Nephron progenitor cell (in vitro differentiated cells): ENCODE results near the gene SH3PXD2B.

ENCODE experiments used
- DNase-seq: peaks from one replicate; pipeline ENCODE4 v3.0.0; 2021
- H3K27ac Mint-ChIP-seq: 2 replicates; pipeline ENCODE4 v1.8.0; 2021; ENCODE audit warnings: mild to moderate bottlenecking, moderate library complexity, mixed read lengths
- H3K27me3 Mint-ChIP-seq: 2 replicates; pipeline ENCODE4 v1.8.0; 2021; ENCODE audit warnings: mild to moderate bottlenecking, low read depth, mixed read lengths; ENCODE audit not compliant: poor library complexity
- H3K36me3 Mint-ChIP-seq: 2 replicates; pipeline ENCODE4 v1.8.0; 2021; ENCODE audit warnings: low read depth, mixed read lengths
- H3K4me1 Mint-ChIP-seq: 2 replicates; pipeline ENCODE4 v1.8.0; 2021; ENCODE audit warnings: mixed read lengths
- H3K4me3 Mint-ChIP-seq: 2 replicates; pipeline ENCODE4 v1.8.0; 2021; ENCODE audit warnings: mild to moderate bottlenecking, moderate library complexity, mixed read lengths
- H3K9me3 Mint-ChIP-seq: 2 replicates; pipeline ENCODE4 v1.8.0; 2021; ENCODE audit warnings: mild to moderate bottlenecking, moderate library complexity, mixed read lengths
- CTCF ChIP-seq: fragments of 200-600 bp; sonication (generic); IDR thresholded peaks from 2 replicates; pipeline ENCODE4 v1.5.0; 2021; ENCODE audit warnings: antibody characterized with exemption

The SH3PXD2B gene

GRCh38 chr5:172436078-172436878, 18.0 kb downstream of the SH3PXD2B start:
- TF ChIP-seq CTCF = no peak
- peaks cover 22% of the 10 kb centered on the region for H3K36me3 Mint-ChIP-seq
- H3K27me3 Mint-ChIP-seq = peaks cover 2% of the 10 kb centered on the region
- no peak for DNase-seq
- H3K9me3 Mint-ChIP-seq = no peaks in the 10 kb centered on the region
- H3K4me3 Mint-ChIP-seq = no peak overlapping the region
- peaks cover 5% of the 10 kb centered on the region for H3K4me1 Mint-ChIP-seq
- H3K27ac Mint-ChIP-seq = no peak overlapping the region

- H3K36me3 Mint-ChIP-seq = peaks cover 24% of the 10 kb centered on the region
- H3K4me3 Mint-ChIP-seq = no peak overlapping the region
- no peak for TF ChIP-seq CTCF
- H3K27ac Mint-ChIP-seq = no peak overlapping the region
- peaks cover 2% of the 10 kb centered on the region for H3K27me3 Mint-ChIP-seq
- peaks cover 5% of the 10 kb centered on the region for H3K4me1 Mint-ChIP-seq
- no peaks in the 10 kb centered on the region for H3K9me3 Mint-ChIP-seq
- no peak for DNase-seq
Observed at GRCh38 chr5:172435362-172436077, 18.8 kb downstream of the SH3PXD2B start.

- Mint-ChIP-seq H3K36me3 (peaks cover 20% of the 10 kb centered on the region), H3K9me3 (no peaks in the 10 kb centered on the region), H3K27ac (no peak overlapping the region), H3K27me3 (peaks cover 2% of the 10 kb centered on the region), H3K4me1 (peaks cover 12% of the 10 kb centered on the region), H3K4me3 (no peak overlapping the region)
- no peak for DNase-seq
- no peak for TF ChIP-seq CTCF
Observed at GRCh38 chr5:172434251-172434650, 20.1 kb downstream of the SH3PXD2B start.

- Mint-ChIP-seq H3K9me3 (no peaks in the 10 kb centered on the region), H3K27me3 (peaks cover 2% of the 10 kb centered on the region), H3K4me3 (no peak overlapping the region), H3K4me1 (peaks cover 18% of the 10 kb centered on the region), H3K27ac (no peak overlapping the region), H3K36me3 (peaks cover 27% of the 10 kb centered on the region)
- no peak for DNase-seq
- no peak for TF ChIP-seq CTCF
Observed at GRCh38 chr5:172433513-172433912, 20.8 kb downstream of the SH3PXD2B start.

- no peak for TF ChIP-seq CTCF
- no peaks in the 10 kb centered on the region for H3K9me3 Mint-ChIP-seq
- no peak for DNase-seq
- H3K4me1 Mint-ChIP-seq = peaks cover 19% of the 10 kb centered on the region
- no peak overlapping the region for H3K4me3 Mint-ChIP-seq
- H3K27ac Mint-ChIP-seq = no peak overlapping the region
- peaks cover 31% of the 10 kb centered on the region for H3K36me3 Mint-ChIP-seq
- peaks cover 2% of the 10 kb centered on the region for H3K27me3 Mint-ChIP-seq
Observed at GRCh38 chr5:172433071-172433470, 21.3 kb downstream of the SH3PXD2B start.
